NCI-H2196 (cell line): ENCODE data around the gene CALML3.

Experiments used
- DNase-seq: peaks from one replicate; lab custom pipeline; 2025; ENCODE audit not compliant: unreplicated experiment; lab: John Stamatoyannopoulos, UW

Gene CALML3

GRCh38 chr10:5538446-5538845, 13.7 kb downstream of the CALML3 start:
- no peak for DNase-seq

- no peak for DNase-seq
Measured at GRCh38 chr10:5538892-5539651, 14.3 kb downstream of the CALML3 start.

- no peak for DNase-seq
Measured at GRCh38 chr10:5540080-5540479, 15.3 kb downstream of the CALML3 start.

GRCh38 chr10:5540891-5541290, 16.1 kb downstream of the CALML3 start:
- DNase-seq = no peak

GRCh38 chr10:5542100-5542499, 17.3 kb downstream of the CALML3 start:
- DNase-seq = no peak

- DNase-seq = no peak
Measured at GRCh38 chr10:5543623-5544022, 18.9 kb downstream of the CALML3 start.

DNA sequence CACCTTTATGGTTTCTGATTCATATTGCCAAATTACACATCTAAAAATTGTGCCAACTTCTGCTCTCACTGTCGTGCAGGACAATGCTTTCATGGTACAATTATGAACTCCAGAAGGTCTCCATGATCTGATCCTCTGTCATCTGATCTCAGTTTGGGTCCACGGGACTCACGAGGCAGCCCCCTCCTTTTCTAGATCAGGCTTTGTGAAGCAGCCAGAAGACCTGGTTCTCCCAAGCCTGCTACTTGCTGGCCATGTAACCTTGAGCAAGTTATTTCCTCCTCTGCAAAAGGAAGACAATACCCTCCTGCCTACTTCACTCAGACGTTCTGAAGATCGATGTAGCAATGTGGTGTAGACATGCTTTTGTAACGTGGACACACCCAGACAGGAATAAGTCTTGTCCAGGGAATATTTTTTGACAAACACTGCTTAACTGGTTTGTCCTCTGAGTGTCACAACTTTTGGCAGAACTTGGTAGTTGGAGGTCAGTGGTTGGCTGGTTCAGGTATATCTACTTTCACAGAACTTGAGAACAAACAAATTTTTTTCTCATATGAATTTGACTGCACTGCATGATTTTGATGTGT, 19.6 kb downstream of the CALML3 start:
- no peak for DNase-seq

DNA sequence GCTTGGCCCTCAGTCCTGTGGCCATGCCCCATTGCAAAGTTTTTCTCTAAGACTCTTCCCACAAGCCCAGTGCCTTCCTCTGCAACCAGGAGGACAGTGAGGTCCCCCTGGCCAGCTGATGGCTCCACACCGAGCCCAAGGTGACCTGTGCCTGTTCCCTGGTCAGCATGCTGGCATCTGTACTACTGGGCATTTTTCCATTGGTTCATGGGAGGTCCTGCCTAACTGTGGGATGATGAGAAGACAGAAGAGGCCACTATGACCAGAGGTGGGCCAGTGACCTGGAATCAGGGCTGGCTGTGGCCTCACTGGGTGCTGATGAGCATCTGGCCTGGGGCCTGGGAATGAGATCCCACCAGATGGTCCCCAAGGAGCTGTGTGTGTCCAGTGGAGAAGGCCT, 20.2 kb downstream of the CALML3 start:
- no peak for DNase-seq

- DNase-seq = no peak
Measured at GRCh38 chr10:5545426-5545777, 20.6 kb downstream of the CALML3 start.

DNA sequence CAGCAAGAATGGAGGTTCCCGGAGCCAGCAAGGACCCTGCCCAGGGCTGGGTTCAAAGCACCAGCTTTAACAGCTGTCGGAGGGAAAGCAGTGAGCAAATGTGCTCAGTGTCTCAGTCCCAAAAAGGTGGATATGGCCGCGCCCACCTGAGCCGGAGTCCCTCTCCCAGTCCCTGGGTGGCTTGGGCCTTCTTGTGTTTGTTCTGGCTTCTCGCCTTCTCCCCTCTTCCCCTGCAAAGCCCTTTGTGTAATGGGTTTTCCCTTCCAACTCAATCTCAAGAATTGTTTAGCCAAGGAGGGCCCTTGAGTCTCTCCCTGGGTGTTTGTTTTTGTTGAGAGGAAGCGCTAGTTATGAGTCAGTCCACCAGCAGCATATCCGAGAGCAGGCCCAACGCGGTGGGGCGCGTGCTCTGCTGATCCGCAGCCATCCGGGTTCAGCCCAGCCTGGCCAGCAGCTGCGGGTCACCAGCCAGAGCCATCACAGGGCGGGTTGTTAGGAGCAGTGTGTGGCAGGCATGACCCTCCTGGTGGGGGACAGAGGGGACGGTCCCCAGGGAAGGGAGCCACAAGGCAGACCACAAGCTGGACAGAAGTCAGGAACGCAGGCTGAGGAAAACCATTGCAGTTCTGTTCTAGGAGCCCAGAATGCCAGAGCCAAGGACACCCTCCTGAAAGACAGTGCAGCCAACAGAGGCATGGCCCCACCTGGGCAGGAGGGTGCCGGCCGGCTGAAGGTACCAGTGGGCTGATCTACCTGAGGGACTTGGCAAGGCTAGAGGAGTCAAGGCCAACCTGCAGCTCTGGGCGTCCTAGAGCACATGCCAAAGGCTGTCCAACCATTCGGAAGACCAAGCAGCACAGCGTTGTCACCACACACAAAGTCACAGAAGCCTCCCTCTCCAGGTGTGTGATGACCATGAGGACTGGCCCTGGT, 21.3 kb downstream of the CALML3 start:
- DNase-seq = peak; percentile 53

DNA sequence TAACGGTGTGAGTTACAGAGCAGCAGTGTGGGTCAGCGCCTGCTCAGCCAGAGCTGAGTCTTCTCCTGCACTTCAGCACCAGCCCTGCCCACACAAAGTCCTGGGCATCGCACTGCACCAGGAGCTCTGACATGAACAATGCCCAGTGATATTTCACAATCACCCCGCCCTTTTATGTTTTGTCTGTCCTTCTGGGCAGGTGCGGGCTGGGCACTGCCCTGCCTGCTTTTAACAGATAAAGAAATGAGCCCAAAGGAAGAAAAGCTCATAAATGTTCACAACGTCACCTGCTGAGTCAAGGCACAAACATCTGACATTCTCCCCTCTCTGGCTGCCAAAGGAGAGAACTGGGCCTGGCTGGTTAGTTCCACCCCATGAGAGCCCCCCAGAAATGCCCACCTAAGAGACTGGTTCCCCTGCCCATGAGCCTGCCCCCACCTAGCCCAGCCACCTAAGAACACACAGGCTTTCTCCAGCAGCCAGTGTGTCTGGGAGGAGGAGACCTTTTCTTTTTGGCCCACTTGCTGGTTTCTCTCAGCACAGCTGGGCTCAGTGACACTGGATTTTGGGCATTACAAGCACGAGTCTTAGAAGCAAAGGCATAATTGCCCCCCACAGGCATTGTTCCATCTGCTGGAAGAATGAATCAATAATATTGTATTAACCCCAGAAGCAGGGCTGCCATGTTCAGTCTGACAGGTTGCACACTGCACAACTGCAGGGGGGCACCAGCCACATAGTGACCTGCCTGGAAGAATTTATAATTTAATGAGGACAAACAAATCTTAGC, 22.3 kb downstream of the CALML3 start:
- peak; percentile 60 for DNase-seq

- no peak for DNase-seq
Measured at GRCh38 chr10:5547681-5547930, 22.8 kb downstream of the CALML3 start.

DNA sequence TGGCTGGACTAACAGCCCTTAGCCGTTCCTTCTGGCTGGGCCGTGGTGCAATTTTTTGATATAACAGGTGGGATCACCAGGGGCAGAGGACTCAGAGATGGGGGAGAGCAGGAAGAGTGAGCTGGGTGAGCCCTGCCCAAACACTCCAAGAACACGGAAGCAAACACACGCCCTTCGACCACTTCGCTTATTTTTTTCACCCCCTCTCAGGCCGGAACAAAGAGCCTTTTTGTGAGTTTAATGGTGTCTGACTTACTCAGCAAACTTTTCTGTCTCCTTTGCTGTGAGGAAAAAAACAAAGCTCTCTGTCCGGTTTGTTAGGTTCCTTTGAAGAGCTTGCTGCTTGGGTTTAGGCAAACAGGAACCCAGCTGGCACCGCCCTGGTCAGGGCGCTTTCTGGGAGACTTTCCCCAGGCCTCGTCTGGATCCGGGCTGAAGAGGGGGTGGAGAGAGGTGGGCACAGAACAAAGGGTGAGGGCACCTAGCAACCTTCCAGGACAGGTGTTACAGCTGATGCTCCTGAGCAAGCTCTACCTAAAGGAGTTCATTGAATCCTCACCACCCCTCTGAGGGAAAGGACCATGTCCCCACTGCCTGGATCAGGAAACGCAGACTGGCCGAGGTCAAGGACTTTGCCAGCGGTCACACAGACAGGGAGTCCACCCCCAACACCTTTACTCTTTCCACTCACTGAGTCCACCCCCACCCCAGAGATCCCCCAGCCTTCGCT, 23.3 kb downstream of the CALML3 start:
- peak; percentile 31 for DNase-seq

DNA sequence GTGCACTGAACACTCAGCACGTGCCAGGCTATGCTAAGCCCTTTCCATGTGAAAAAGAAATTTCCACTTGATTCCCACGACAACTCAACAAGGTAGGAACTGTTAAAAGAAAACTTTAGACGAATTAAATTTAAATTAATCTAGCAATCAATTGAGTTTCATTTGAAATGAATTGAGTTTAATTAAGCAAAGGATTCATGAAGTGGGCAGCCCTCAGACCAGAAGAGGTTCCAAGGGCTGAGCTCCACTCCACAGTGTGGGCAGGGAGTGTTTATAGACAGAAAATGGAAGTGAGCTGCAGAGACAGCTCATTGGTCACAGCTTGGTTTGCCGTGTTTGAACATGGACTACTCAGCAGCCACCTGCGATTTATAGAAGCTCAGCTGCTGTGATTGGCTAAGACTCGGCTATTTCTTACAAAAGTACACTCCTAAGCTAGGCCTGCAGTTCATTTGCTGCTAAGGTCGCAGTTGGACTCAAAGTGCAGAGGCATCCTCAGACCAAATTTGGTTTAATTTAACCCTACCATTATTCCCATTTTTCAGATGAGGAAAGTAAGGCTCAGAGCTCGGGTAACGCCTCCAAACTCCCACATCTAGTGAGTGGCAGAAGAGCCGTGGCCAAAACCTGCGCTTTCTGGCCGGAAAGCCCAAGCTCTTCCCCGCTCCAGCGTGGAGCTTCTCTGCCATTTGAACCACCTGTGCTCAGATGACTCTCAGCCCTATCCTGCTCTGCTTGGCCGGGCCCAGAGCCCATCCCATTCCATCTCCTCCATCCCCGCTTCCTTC, 24.9 kb downstream of the CALML3 start:
- no peak for DNase-seq

DNA sequence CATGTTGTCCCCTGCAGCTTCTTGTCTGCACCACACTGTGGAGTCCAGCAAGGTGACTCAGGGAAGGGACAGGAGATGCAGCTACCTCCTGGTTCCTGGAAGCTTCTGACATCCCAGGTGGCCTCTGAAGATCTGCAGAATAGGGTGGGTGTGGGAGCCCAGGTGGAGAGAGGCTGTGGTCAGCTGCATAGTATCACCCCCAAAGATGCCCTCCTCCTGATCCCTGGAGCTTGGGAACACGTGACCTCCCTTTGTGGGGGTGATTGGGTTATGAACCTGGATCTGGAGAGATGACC, 25.4 kb downstream of the CALML3 start:
- DNase-seq = no peak

DNA sequence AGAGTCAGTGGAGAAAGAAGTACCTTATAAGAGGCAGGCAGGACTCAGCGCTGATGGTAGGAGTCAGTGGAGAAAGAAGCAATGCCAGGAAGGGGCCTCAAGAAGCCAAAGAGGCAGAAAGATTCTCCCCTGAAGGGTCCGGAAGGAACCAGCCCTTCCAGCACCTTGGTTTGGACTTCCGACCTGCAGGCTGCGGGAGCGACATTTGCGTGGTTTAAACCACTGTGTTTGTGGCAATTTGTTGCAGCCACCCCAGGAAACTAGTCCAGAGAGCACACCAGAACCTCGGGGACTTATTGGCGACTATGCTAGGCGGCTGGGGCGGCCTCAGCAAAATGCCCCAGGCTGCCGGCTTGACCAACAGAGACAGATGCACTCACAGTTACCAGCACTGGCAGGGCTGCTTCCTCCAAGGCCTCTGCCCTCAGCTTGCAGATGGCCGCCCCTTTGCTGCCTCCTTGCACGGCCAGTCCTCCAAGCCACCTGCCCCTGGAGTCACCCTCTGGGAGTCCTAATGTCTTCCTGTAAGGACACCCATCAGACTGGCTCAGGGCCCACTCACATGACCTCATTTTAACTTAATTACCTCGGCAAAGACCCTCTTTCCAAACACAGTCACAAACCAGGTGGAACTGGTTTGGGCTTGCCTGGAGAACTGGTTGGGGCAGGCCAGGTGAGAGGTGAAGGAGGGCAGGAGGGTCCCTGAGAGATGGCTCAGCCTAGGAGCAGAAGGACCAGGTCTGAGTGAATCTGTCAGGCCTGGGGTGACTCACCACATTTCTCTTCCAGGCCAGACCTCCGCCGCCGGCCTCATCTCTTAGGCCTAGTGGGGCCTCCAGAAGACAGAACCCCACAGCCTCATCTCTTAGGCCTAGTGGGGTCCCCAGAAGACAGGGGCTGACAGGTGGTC, 26.1 kb downstream of the CALML3 start:
- peak; percentile 32 for DNase-seq

GRCh38 chr10:5551531-5552375, 27.0 kb downstream of the CALML3 start:
- DNase-seq = peak; percentile 36
